Left kidney (tissue), 2 donors: ENCODE data around the gene NMBR. TPM values are rescaled to one million over a fixed set of nuclear protein-coding genes. Genes with fewer than 3 reads are reported as not detected.
"Not testable (repeated sequence)": the region's sequence is repeated elsewhere in the genome, so short reads cannot be mapped to it uniquely, and the experiment has no call there.

Experiments used
- DNase-seq: peaks from one replicate; pipeline ENCODE4 v3.0.0-alpha.2; 2013
- polyA plus RNA-seq: library from polyadenylated mRNA; unstranded; fragments of 120-200 nt; gene quantifications from one replicate; pipeline ENCODE4 v1.2.1, GENCODE V29; 2013; ENCODE audit not compliant: insufficient read length

Gene NMBR
- polyA plus RNA-seq, 1 donor, result 0.25 TPM

GRCh38 chr6:142154336-142154735 lies 7.4 kb upstream of the NMBR start:
- DNase-seq, result no peak

- DNase-seq, result no peak
Measured at GRCh38 chr6:142153196-142153595, 6.3 kb upstream of the NMBR start.

DNA sequence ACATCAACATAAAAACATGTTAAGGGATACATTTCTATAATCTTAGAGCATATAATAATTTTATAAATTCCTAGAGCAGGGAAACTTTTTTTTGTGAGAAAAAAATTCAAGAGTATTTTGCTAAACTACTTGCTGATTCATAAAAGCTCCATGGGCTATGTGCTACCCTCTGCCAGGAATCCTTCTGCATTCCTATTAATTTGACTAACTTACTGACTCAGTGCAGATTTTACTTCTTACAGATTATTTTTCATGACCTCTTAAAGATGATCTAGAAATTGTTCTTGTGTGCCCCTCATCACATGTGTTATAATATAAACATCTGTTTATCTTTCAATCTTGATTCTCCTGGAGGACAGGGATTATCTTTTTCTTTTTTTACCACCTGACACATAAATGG lies 5.8 kb upstream of the NMBR start:
- DNase-seq, result no peak

DNA sequence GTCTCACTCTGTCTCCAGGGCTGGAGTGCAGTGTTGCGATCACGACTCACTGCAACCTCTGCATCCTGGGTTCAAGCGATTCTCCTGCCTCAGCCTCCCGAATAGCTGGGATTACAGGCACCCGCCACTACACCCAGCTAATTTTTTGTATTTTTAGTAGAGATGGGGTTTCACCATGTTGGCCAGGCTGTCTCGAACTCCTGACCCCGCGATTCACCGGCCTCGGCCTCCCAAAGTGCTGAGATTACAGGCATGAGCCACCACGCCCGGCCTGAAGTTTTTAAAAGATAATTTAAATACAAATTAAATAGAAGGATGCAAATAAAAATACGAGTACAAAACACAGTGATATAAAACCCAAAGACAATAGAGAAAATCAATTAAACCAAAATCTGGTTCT lies 5.4 kb downstream of the NMBR start:
- DNase-seq, result not testable (repeated sequence)

- no peak for DNase-seq
Measured at GRCh38 chr6:142138876-142139275, 8.0 kb downstream of the NMBR start.

DNA sequence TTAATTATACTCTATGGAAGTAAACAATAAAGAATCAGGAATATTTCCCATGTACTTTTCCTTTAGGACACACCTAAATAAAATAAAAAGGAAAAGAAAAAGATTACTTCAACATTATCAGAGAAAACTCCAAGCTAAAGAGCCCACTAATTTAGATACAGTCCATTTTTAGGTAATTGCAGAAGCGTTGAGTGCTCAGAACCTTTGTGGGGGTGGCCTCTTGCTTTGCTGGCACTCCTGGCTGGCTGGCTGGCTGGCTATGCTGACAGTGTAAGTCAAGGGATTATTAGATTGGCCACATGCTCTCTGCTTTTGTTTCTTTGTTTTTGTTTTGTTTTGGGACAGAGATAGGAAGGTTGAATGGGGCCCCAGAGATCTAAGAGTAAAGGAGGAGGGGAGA lies 14.3 kb downstream of the NMBR start, which contains the start of gene GJE1:
TSS of gene GJE1 (plus strand) at position 301 of the 400 bp plus-strand sequence. CDS start 234 bp downstream, outside the sequence.
- no peak for DNase-seq

DNA sequence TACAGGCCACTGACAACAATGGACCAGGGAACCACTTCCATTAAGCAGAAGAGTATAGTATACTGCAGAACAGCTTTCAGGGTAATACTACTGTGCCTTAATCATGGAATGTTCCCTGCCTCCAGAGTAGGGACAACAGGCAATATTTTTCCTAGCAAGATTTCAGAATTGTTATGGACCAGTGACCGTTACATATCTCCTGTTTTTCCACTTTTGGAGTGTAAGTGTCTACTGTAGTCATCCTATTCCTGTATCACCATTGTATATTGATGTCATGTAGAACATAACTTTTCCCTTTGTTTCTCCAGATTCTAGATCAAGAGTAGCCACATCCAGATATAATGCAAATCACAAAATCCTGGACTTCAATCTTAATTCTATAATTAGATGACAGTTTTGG lies 16.1 kb downstream of the NMBR start:
- DNase-seq, result no peak

DNA sequence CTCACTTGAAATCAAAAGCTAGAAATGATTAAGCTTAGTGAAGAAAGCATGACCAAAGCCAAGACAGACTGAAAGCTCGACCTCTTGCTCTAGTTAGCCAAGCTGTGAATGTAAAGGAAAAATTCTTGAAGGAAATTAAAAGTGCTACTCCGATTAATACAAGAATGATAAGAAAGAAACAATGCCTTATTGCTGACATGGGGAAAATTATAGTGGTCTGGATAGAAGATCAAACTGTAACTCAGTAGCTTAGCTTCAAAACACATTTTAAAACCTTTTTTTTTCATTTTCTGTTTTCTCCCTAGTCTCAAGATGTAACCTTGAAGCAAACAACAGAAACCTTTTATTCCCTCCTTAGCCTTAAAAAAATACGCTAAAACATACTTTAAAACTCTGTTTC lies 25.6 kb downstream of the NMBR start:
- no peak for DNase-seq

DNA sequence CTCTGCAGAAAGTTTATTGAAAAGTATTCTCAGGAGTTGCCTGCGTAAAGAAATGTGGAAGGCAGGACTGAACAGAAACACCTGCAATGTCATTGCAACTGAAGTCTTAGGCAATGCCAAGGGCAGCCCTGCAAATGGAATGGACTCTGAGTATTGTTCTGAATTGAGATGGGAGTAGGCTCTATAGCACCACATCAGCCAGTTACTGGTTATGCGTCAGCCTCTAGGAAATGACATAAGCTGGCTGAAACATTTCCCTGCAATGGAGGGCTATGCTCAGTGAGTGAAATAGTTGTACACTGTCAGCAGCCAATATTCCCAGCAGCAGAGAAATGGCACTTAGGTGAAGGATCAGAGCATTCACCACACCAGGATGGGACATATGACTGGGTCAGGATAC lies 28.0 kb downstream of the NMBR start:
- DNase-seq, result no peak

DNA sequence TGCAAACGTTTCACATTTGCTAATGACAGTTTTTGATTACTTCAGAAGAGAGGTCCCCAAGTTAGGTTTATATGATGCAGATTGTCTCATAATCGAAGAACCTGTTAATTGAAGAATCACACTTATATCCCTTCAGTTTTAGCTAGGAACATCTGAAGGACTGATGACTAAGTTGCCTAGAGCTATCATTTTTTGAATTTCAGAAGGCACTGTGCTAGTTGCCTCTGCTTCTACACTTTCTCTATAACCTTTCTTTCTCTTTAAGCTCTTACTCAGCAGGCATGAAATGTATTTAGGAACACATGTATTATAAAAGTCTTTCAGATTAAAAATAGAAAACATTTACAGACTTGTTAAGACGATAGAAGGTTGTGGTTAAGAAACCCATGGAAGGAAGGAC lies 28.6 kb downstream of the NMBR start:
- DNase-seq, result no peak

- no peak for DNase-seq
Measured at GRCh38 chr6:142117366-142117765, 29.6 kb downstream of the NMBR start.

DNA sequence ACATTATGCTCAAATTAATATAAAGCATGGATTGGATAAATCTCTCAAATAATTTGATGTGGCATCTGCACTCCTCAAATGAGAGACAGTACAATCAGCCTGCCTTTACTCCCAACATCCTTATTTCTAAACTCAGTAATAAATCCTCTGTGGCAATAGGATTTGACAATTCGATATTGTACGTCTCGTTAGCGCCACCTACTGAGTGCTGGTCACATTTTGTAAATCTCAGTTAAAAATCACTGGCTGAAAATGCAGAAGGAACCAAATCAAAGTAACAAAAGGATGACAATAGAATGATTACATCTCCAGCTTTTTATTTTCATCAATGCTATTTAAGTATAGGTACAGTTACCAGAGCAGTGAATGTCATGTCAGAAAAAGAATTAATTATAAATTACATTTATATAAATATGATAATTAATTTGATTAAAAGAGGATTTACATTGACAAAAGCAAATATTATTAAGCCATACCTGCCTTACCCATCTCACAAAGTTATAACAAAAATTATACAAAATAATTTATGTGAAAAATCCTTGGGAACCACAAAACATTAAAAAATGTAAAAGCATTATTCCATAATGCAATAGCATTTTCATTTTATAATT lies 34.4 kb downstream of the NMBR start:
- DNase-seq, result peak; percentile 68

GRCh38 chr6:142110820-142111219 lies 36.1 kb downstream of the NMBR start:
- not testable (repeated sequence) for DNase-seq

DNA sequence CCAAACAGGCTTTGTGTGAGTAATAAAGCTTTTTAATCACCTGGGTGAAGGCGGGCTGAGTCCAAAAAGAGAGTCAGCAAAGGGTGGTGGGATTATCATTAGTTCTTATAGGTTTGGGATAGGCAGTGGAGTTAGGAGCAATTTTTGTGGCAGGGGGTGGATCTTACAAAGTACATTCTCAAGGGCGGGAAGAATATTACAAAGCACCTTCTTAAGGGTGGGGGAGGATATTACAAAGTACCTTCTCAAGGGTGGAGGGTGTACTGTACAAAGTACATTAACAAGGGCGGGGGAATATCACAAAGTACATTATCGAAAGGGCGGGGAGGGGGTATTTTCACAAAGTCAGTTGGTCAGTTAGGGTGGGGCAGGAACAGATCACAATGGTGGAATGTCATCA lies 42.1 kb downstream of the NMBR start:
- not testable (repeated sequence) for DNase-seq

DNA sequence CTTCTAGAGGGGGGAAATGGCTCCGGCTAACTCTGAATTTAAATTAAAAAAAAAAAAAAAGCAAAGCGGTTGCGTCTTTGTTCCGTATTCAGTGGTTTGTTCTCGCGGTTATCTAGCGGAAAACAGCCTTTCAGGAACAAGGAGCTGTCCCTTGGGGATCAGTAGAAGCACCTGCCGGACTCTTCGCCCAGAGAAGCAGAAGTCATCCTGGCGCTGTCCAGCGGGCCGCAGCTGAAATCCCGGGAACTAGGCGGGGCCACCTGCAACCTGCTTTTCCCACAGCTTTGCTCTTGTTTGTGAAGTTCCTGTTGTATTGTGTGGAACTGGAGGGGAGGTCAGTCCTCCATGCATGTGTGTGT lies 58.1 kb downstream of the NMBR start:
- DNase-seq, result peak; percentile 49

DNA sequence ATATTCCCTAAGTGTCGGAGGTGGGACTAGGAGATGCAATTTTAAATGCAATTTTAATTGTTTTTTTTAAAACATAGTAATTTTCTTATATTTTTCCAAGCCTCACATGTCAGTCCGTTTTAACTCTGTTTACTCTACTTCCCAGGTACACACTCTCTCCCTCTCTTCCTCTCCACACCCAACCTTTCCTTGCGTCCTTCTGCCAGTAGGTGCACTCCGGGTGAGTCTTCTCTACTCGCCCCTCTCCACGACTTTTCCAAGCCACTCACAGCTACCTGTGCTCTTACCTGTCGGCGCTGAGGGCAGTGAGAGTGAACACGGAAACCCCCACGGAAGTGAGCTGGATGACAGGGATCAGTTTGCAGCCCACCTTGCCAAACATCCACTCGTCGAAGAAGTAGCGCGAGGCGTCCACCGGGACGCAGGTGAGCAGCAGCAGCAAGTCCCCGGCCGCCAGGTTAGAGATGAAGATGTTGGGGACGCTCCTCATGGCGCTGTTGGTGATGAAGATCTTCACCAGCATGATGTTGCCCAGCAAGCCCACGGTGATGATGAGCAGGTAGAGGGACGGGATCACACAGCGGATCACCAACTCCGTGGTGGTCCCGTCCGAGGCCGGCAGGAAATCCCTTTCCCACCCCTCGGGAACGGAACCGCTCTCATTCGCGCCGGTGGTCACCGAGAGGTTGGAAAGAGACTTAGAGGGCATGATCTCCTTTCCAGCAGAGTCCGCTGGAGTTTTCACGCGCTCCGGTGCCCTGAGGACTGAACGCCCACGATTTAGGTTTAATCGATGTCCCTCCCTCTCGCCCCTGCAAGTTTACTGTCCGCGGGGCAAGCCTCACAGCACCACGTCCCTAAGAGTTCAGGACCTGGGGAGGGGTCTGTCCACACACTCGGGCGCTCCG lies 58.7 kb downstream of the NMBR start:
- no peak for DNase-seq

DNA sequence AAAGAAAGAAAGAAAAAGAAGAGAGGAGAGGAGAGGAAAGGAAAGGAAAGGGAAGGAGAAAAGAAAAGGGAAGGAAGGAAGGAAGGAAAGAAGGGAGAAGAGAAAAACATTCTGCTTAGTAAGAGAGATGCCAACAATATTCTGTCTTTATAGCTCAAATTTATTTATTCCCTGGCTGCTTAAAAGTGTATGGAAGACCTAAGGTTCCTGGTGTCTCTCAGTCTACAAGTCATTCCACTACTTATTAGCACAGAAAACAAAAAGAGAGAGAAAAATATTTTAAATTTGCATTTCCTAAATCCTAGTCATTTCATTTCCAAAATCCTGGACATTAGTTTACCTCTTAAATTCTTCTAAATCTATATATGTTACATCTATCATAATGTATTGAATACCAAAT lies 67.8 kb downstream of the NMBR start:
- DNase-seq, result no peak

DNA sequence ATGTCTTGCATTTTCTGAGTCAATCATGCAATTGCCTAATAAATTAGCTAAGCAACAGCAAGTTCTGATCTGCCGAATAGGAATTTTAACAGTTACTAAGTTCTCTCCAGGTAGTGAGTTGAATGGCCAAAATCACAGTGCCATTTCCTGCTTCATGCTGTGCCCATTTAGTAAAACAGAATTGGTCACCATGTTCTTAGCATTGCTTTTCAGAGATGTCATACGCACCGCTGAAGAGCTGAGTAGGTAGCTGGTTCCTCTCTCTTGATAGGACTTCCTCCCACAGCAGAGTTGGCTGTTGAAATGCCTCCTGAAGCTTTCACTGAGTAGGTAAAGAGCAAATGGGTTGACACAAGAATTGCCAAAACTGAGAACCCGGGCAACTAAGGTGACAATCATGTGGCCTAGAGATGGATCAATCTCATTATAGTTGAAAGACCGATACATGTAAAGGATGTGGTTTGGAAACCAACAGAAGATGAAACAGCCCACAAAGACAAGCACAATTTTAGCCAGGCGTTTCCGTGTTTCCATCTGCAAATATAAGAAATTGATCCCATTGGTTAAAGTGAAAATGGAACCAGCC lies 71.3 kb downstream of the NMBR start:
- no peak for DNase-seq

- no peak for DNase-seq
Measured at GRCh38 chr6:142074516-142074915, 72.4 kb downstream of the NMBR start.

DNA sequence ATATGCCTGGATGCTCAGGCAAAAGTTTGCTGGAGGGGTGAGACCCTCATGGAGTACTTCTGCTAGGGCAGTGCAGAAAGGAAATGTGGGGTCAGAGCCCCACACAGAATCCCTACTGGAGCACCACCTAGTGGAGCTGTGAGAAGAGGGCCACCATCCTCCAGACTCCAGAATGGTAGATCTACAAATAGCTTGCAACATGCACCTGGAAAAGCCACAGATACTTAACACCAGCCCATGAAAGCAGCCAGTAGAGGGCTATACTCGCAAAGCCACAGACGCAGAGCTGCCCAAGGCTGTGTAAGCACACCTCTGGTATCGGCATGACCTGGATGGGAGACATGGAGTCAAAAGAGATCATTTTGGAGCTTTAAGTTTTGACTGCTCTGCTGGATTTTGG lies 74.9 kb downstream of the NMBR start:
- DNase-seq, result no peak

DNA sequence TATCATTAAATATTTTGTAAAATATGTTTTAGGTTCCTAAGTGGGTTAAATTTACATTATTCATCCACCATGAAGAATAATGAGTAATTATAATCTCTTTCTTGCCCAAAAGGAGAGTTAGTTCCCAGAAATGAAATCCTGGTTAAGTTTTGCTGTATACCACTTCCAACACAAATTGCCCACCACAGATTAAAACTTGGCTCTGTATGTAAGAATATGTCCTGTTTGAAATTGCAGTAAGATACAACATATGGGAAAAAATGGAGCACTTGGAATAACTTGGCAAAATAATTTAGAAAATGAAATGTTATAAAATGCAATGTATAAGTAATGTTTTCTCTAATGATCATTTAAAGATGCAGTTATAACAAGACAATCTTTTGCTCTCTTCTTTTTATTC lies 78.5 kb downstream of the NMBR start:
- no peak for DNase-seq

GRCh38 chr6:142062861-142063260 lies 84.1 kb downstream of the NMBR start:
- not testable (repeated sequence) for DNase-seq

DNA sequence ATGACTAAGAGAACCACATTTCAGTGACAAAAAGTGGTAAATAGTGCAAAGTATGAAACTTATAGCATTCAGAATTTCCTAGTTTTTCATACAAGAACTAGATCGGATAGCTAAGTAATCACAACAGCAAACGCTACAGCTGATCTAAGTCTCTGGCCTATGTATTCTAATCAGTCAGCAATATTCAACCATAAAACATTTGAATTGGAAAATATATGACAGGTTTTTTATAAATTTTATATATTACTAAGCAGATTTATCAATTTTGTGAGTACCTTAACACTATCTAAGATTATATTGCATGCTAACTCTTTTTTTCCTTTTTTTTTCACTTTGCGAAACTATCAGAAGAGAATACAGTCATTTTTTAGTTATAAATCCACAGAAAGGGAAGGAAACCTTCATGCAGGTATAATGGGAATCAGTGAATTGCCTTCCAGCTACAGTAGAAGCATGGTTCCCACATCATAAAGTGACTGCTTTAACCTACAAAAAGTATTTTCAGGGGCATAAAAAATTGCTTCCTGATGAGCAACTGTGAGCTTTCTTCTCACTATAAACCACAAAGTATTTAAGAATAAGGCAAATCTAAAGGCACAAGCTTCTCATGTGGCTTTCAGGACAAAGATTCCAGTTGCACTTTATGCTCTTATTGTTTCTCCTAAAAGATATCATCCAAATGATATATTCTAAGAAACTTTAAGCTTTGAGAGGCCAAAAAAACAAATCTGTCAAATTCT lies 88.2 kb downstream of the NMBR start:
- DNase-seq, result no peak
